ENCODE results near the gene FILIP1L.

GRCh38 chr3:100007313-100007712 is 107.0 kb downstream of the FILIP1L start:
- TF ChIP-seq, protein P1, sequence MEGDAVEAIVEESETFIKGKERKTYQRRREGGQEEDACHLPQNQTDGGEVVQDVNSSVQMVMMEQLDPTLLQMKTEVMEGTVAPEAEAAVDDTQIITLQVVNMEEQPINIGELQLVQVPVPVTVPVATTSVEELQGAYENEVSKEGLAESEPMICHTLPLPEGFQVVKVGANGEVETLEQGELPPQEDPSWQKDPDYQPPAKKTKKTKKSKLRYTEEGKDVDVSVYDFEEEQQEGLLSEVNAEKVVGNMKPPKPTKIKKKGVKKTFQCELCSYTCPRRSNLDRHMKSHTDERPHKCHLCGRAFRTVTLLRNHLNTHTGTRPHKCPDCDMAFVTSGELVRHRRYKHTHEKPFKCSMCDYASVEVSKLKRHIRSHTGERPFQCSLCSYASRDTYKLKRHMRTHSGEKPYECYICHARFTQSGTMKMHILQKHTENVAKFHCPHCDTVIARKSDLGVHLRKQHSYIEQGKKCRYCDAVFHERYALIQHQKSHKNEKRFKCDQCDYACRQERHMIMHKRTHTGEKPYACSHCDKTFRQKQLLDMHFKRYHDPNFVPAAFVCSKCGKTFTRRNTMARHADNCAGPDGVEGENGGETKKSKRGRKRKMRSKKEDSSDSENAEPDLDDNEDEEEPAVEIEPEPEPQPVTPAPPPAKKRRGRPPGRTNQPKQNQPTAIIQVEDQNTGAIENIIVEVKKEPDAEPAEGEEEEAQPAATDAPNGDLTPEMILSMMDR (IDR thresholded peaks at IDR 0.05): no peak
- no peak for TF ChIP-seq EP300 (IDR thresholded peaks at IDR 0.05)
